Measurements from ENCODE around the gene RYK. TPM values are rescaled to one million over a fixed set of nuclear protein-coding genes. Genes with fewer than 3 reads are reported as not detected.

The RYK gene
- polyA plus RNA-seq, 1 donor (not counting 4 experiments of a cell fraction or from before 2014, with no cell fraction given): 82.1 TPM

DNA sequence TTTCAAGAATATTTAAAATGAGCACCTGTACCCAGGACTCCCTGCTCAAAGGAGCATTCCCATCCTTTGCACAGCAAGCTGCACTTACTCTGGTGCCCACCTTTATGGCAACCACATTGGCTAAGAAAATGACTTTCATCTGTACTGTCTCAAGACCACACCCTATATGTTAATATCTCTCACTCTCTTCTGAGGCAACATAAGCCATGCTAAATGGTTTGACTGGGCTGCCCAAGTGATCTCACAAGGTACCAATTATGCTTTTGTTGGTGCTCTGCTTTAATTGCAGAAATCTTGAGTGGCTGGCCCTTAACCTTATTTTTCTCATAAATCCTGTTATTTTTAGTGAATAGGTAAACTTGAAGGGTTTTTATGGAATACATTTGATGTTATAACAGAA, 17.7 kb downstream of the RYK start:
- no peak for TF ChIP-seq EZH2 (IDR thresholded peaks at IDR 0.05; ENCODE audit: low read length)
- H3K9me1 ChIP-seq (ENCODE audit: control insufficient read depth, extremely low read depth, insufficient read depth, low read length): no peaks in the 10 kb centered on the region
- dilution Hi-C loops (cut with MboI; ENCODE audit: extremely low pct_ligation_motif_present, low sequenced_read_pairs): no loop called here
- no peaks in the 10 kb centered on the region for H3K9me3 ChIP-seq (ENCODE audit: control insufficient read depth, low read depth, low read length)
- H3K4me1 ChIP-seq (ENCODE audit: control insufficient read depth, extremely low read depth, insufficient read depth, low read length): peaks cover 28% of the 10 kb centered on the region
- peaks cover 98% of the 10 kb centered on the region for H3K79me2 ChIP-seq (ENCODE audit: control insufficient read depth, insufficient read depth, low read length)
- no peak overlapping the region for H3K4me2 ChIP-seq (ENCODE audit: control insufficient read depth, extremely low read depth, insufficient read depth, low read depth, low read length)
- FAIRE-seq: no peak
- H4K20me1 ChIP-seq (ENCODE audit: control insufficient read depth, extremely low read depth, insufficient read depth, low read length): peaks cover 8% of the 10 kb centered on the region
- no peaks in the 10 kb centered on the region for H3K36me3 ChIP-seq (ENCODE audit: control insufficient read depth in 2 of 2, extremely low read depth in 1 of 2, insufficient read depth in 2 of 2, low read length in 2 of 2)
- no peak for DNase-seq (ENCODE audit: low read depth, low spot score)
- H3K4me3 ChIP-seq (ENCODE audit: control insufficient read depth in 2 of 3, extremely low read depth in 1 of 3, insufficient read depth in 2 of 3, low read depth in 1 of 3, low read length in 3 of 3): no peak overlapping the region
- no peak overlapping the region for H3K9ac ChIP-seq (ENCODE audit: control insufficient read depth, extremely low read depth, insufficient read depth, low read length)
- no peak overlapping the region for H3K27ac ChIP-seq (ENCODE audit: control insufficient read depth, insufficient read depth, low read length)
- no peaks in the 10 kb centered on the region for H3K27me3 ChIP-seq (ENCODE audit: control insufficient read depth, extremely low read depth, insufficient read depth, low read length)
- no peak overlapping the region for H2AFZ ChIP-seq (ENCODE audit: control insufficient read depth, low read length)

DNA sequence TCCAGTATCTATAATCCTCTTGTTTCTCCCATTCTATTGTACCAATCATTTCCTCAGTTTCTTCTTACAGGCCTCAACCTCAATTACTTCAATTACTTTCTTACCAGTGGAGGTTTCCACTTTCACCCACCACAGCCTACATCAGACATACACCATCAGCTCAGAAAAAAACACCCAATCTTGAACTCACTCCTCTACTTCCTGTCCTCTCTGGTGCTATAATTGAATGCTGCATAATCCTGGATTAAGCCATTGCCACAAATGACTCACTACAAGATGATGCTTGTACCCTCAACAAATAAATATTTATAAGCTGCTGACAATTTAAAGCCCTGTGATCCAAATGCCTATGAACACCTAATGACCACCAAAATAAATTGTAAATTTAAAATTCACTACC, 18.5 kb downstream of the RYK start:
- H4K20me1 ChIP-seq (ENCODE audit: control insufficient read depth, extremely low read depth, insufficient read depth, low read length): peaks cover 8% of the 10 kb centered on the region
- H3K9me1 ChIP-seq (ENCODE audit: control insufficient read depth, extremely low read depth, insufficient read depth, low read length): no peaks in the 10 kb centered on the region
- dilution Hi-C loops (cut with MboI; ENCODE audit: extremely low pct_ligation_motif_present, low sequenced_read_pairs): no loop called here
- TF ChIP-seq, protein P1, sequence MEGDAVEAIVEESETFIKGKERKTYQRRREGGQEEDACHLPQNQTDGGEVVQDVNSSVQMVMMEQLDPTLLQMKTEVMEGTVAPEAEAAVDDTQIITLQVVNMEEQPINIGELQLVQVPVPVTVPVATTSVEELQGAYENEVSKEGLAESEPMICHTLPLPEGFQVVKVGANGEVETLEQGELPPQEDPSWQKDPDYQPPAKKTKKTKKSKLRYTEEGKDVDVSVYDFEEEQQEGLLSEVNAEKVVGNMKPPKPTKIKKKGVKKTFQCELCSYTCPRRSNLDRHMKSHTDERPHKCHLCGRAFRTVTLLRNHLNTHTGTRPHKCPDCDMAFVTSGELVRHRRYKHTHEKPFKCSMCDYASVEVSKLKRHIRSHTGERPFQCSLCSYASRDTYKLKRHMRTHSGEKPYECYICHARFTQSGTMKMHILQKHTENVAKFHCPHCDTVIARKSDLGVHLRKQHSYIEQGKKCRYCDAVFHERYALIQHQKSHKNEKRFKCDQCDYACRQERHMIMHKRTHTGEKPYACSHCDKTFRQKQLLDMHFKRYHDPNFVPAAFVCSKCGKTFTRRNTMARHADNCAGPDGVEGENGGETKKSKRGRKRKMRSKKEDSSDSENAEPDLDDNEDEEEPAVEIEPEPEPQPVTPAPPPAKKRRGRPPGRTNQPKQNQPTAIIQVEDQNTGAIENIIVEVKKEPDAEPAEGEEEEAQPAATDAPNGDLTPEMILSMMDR (optimal IDR thresholded peaks at IDR 0.05 in 1 of 3, IDR thresholded peaks at IDR 0.05 in 1 of 3, conservative IDR thresholded peaks at IDR 0.05 in 1 of 3; ENCODE audit: extremely low read depth in 1 of 3, insufficient read depth in 2 of 3, low read length in 3 of 3): no peak
- no peak for TF ChIP-seq EZH2 (IDR thresholded peaks at IDR 0.05; ENCODE audit: low read length)
- H3K9ac ChIP-seq (ENCODE audit: control insufficient read depth, extremely low read depth, insufficient read depth, low read length): no peak overlapping the region
- peaks cover 97% of the 10 kb centered on the region for H3K79me2 ChIP-seq (ENCODE audit: control insufficient read depth, insufficient read depth, low read length)
- no peak overlapping the region for H3K4me3 ChIP-seq (ENCODE audit: control insufficient read depth in 2 of 3, extremely low read depth in 1 of 3, insufficient read depth in 2 of 3, low read depth in 1 of 3, low read length in 3 of 3)
- H3K4me2 ChIP-seq (ENCODE audit: control insufficient read depth, extremely low read depth, insufficient read depth, low read depth, low read length): no peak overlapping the region
- FAIRE-seq (peak; percentile 73), DNase-seq (ENCODE audit: low read depth, low spot score) (no peak)
- H3K36me3 ChIP-seq (ENCODE audit: control insufficient read depth in 2 of 2, extremely low read depth in 1 of 2, insufficient read depth in 2 of 2, low read length in 2 of 2): no peaks in the 10 kb centered on the region
- H3K9me3 ChIP-seq (ENCODE audit: control insufficient read depth, low read depth, low read length): no peaks in the 10 kb centered on the region
- H2AFZ ChIP-seq (ENCODE audit: control insufficient read depth, low read length): no peak overlapping the region
- no peaks in the 10 kb centered on the region for H3K27me3 ChIP-seq (ENCODE audit: control insufficient read depth, extremely low read depth, insufficient read depth, low read length)
- H3K4me1 ChIP-seq (ENCODE audit: control insufficient read depth, extremely low read depth, insufficient read depth, low read length): peaks cover 28% of the 10 kb centered on the region
- H3K27ac ChIP-seq (ENCODE audit: control insufficient read depth, insufficient read depth, low read length): no peak overlapping the region

- H3K27me3 ChIP-seq (ENCODE audit: control insufficient read depth, extremely low read depth, insufficient read depth, low read length): no peaks in the 10 kb centered on the region
- no peak overlapping the region for H3K27ac ChIP-seq (ENCODE audit: control insufficient read depth, insufficient read depth, low read length)
- peaks cover 8% of the 10 kb centered on the region for H4K20me1 ChIP-seq (ENCODE audit: control insufficient read depth, extremely low read depth, insufficient read depth, low read length)
- no peak overlapping the region for H2AFZ ChIP-seq (ENCODE audit: control insufficient read depth, low read length)
- no peaks in the 10 kb centered on the region for H3K36me3 ChIP-seq (ENCODE audit: control insufficient read depth in 2 of 2, extremely low read depth in 1 of 2, insufficient read depth in 2 of 2, low read length in 2 of 2)
- no peak overlapping the region for H3K4me2 ChIP-seq (ENCODE audit: control insufficient read depth, extremely low read depth, insufficient read depth, low read depth, low read length)
- FAIRE-seq (no peak), DNase-seq (ENCODE audit: low read depth, low spot score) (no peak)
- peaks cover 97% of the 10 kb centered on the region for H3K79me2 ChIP-seq (ENCODE audit: control insufficient read depth, insufficient read depth, low read length)
- H3K9ac ChIP-seq (ENCODE audit: control insufficient read depth, extremely low read depth, insufficient read depth, low read length): no peak overlapping the region
- H3K9me3 ChIP-seq (ENCODE audit: control insufficient read depth, low read depth, low read length): no peaks in the 10 kb centered on the region
- dilution Hi-C loops (cut with MboI; ENCODE audit: extremely low pct_ligation_motif_present, low sequenced_read_pairs): no loop called here
- H3K9me1 ChIP-seq (ENCODE audit: control insufficient read depth, extremely low read depth, insufficient read depth, low read length): no peaks in the 10 kb centered on the region
- no peak overlapping the region for H3K4me3 ChIP-seq (ENCODE audit: control insufficient read depth in 2 of 3, extremely low read depth in 1 of 3, insufficient read depth in 2 of 3, low read depth in 1 of 3, low read length in 3 of 3)
- peaks cover 21% of the 10 kb centered on the region for H3K4me1 ChIP-seq (ENCODE audit: control insufficient read depth, extremely low read depth, insufficient read depth, low read length)
- TF ChIP-seq EZH2 (IDR thresholded peaks at IDR 0.05; ENCODE audit: low read length): no peak
- TF ChIP-seq, protein P1 (optimal IDR thresholded peaks at IDR 0.05 in 1 of 3, IDR thresholded peaks at IDR 0.05 in 1 of 3, conservative IDR thresholded peaks at IDR 0.05 in 1 of 3; ENCODE audit: extremely low read depth in 1 of 3, insufficient read depth in 2 of 3, low read length in 3 of 3): no peak
Observed at GRCh38 chr3:134231131-134231530, 19.5 kb downstream of the RYK start.
